Activated B cell treated with CpG ODN at 0.5 μM for 24 hours (primary cell): ENCODE data around the gene SYDE1. TPM values are rescaled to one million over a fixed set of nuclear protein-coding genes. Genes with fewer than 3 reads are reported as not detected.
A peak's percentile ranks its signal among the peaks of the same experiment; 100 is the strongest.

Experiments used
- ATAC-seq: fragments of 200-7000 bp; cut with Tn5 transposase; one replicate; pipeline ENCODE4 v1.10.0; 2021; ENCODE audit warnings: low read depth, mild to moderate bottlenecking, moderate library complexity
- CTCF ChIA-PET: fragments of 350-600 bp; sonication (Branson Sonifier 250); formaldehyde crosslinking; loops from one replicate; lab custom pipeline; 2021; ENCODE audit warnings: antibody characterized with exemption; lab: Charles Lee
- POLR2A ChIA-PET: fragments of 350-600 bp; sonication (Branson Sonifier 250); formaldehyde crosslinking; loops from one replicate; lab custom pipeline; 2021; ENCODE audit warnings: antibody characterized with exemption; lab: Charles Lee
- DNase-seq: peaks from one replicate; pipeline ENCODE4 v3.0.0; 2022
- H3K27ac Mint-ChIP-seq: one replicate; pipeline ENCODE4 v1.8.0; 2020; ENCODE audit warnings: mixed read lengths
- H3K27me3 Mint-ChIP-seq: one replicate; pipeline ENCODE4 v1.8.0; 2021; ENCODE audit warnings: mixed read lengths
- H3K36me3 Mint-ChIP-seq: one replicate; pipeline ENCODE4 v1.8.0; 2021; ENCODE audit warnings: low read depth, mixed read lengths
- H3K4me1 Mint-ChIP-seq: one replicate; pipeline ENCODE4 v1.8.0; 2021; ENCODE audit warnings: mixed read lengths
- H3K4me3 Mint-ChIP-seq: one replicate; pipeline ENCODE4 v1.8.0; 2020; ENCODE audit warnings: mild to moderate bottlenecking, mixed read lengths
- H3K9me3 Mint-ChIP-seq: one replicate; pipeline ENCODE4 v1.8.0; 2020; ENCODE audit warnings: mixed read lengths
- CTCF ChIP-seq: fragments of 200-600 bp; IDR thresholded peaks from one replicate; pipeline ENCODE4 v1.8.0; 2022; ENCODE audit warnings: antibody characterized with exemption, mild to moderate bottlenecking
- intact Hi-C: fragments of 100-400 bp; cut with micrococcal nuclease; formaldehyde crosslinking; loops from one replicate; pipeline ENCODE4 v1.15.1; 2024
- total RNA-seq: library from RNA; stranded (reverse); gene quantifications from 2 replicates; pipeline ENCODE4 v1.2.3, GENCODE V29; 2022

Gene SYDE1
- total RNA-seq, 1 donor from 2014 or later: not detected

GRCh38 chr19:15123031-15123890 is 16.1 kb downstream of the SYDE1 start:
- no peak for DNase-seq
- ATAC-seq: no peak
- H3K4me1 Mint-ChIP-seq: peaks cover 17% of the 10 kb centered on the region
- no peak overlapping the region for H3K4me3 Mint-ChIP-seq
- no peaks in the 10 kb centered on the region for H3K27me3 Mint-ChIP-seq
- POLR2A ChIA-PET: no interaction called here
- CTCF ChIA-PET: no interaction called here
- H3K9me3 Mint-ChIP-seq: no peaks in the 10 kb centered on the region
- peaks cover 43% of the 10 kb centered on the region for H3K36me3 Mint-ChIP-seq
- H3K27ac Mint-ChIP-seq: no peak overlapping the region
- TF ChIP-seq CTCF: no peak
- intact Hi-C loops: no loop called here

DNA sequence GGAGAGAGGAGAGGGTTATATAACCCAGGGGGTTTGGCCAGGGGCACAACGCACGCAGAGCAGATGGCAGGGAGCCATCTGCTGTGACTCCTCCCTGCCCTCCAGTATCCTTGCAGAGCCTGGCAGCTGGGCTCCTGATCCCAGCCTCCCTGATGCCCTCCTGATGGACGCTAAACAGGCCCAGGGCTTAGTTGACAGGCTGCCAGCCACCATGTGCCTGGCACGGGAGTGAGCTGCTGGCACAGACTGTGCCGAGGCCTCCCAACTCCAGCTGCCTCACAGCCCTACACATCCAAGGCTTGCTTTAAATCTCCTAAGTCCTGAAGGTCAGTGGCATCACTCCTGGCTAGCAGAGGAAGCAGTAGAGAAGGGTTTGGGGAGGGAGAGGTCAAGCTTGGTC is 16.7 kb downstream of the SYDE1 start:
- intact Hi-C loops: no loop called here
- ChIA-PET POLR2A (no interaction called here), CTCF (no interaction called here)
- H3K9me3 Mint-ChIP-seq: no peaks in the 10 kb centered on the region
- DNase-seq (no peak), ATAC-seq (no peak)
- TF ChIP-seq CTCF: no peak
- H3K4me3 Mint-ChIP-seq: peak overlapping the region; percentile 95
- no peaks in the 10 kb centered on the region for H3K27me3 Mint-ChIP-seq
- H3K36me3 Mint-ChIP-seq: peaks cover 37% of the 10 kb centered on the region
- H3K27ac Mint-ChIP-seq: no peak overlapping the region
- H3K4me1 Mint-ChIP-seq: peaks cover 17% of the 10 kb centered on the region

GRCh38 chr19:15124572-15125231 is 17.5 kb downstream of the SYDE1 start:
- no peak for TF ChIP-seq CTCF
- Mint-ChIP-seq H3K9me3 (no peaks in the 10 kb centered on the region), H3K4me1 (peaks cover 17% of the 10 kb centered on the region), H3K27ac (peak overlapping the region; percentile 91), H3K36me3 (peaks cover 30% of the 10 kb centered on the region), H3K27me3 (peaks cover 4% of the 10 kb centered on the region), H3K4me3 (peak overlapping the region; percentile 95)
- intact Hi-C loops: loop anchor here (1.0 kb wide), 6 partner anchors 99 to 987 kb away; partner anchors contain the start of genes AKAP8 and RAB8A
- ATAC-seq (no peak), DNase-seq (no peak)
- CTCF ChIA-PET: no interaction called here
- POLR2A ChIA-PET: interaction anchor here (0.5 to 1.4 kb wide), 3 partner anchors 9 to 692 kb away, joined by 3 to 11 read pairs (median 3); no protein-coding TSS in a partner anchor

DNA sequence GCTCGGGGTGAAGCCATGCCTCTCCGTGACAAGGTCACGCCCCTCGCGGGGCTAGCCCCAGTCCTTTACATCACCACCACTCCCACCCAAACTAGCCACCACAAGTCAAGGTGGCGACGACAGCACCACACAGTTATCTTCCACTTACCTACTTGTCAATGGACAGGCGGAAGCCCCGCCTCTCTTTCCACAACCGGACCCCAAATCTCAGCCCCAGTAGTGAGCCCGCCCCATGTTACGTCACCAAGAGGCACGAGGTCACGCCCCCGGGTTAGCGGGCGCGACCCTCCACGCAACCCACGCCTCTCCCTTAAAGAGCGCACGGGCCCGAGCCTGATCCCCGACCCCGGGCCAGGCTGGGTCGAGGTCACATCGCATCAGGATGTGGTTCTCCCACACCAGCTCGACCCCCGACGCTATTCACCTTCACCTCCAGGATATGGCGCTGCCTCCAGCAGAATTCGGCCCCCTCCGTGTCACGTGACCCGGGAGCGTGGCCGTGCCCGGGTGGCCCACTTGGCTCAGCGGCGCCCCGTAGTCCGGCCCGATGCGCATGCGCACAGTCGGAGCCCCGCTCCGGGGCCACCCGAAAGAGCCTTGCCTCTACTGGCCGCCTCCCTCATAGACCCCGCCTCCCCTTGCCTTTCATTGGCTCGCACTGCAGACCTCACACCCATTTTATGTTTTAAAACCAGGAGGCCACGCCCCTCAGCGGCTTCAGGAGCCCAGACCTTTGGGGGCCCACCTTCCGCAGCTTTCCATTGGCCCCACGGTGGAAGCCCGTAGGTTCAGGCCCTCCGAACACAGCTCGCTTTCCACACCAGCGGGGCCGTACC is 18.2 kb downstream of the SYDE1 start:
- DNase-seq (peak; percentile 96), ATAC-seq (peak; percentile 88)
- peaks cover 25% of the 10 kb centered on the region for H3K36me3 Mint-ChIP-seq
- H3K27me3 Mint-ChIP-seq: peaks cover 4% of the 10 kb centered on the region
- intact Hi-C loops: loop anchor here (1.0 kb wide), 6 partner anchors 98 to 986 kb away; partner anchors contain the start of genes AKAP8 and RAB8A
- H3K4me1 Mint-ChIP-seq: peaks cover 17% of the 10 kb centered on the region
- H3K9me3 Mint-ChIP-seq: no peaks in the 10 kb centered on the region
- peak overlapping the region; percentile 91 for H3K27ac Mint-ChIP-seq
- ChIA-PET POLR2A (interaction anchor here (1.0 to 1.5 kb wide), 3 partner anchors 26 to 293 kb away, joined by 3 read pairs; no protein-coding TSS in a partner anchor), CTCF (interaction anchor here (1.3 kb wide), 1 partner anchor 24 kb away, joined by 3 read pairs; no protein-coding TSS in a partner anchor)
- peak overlapping the region; percentile 95 for H3K4me3 Mint-ChIP-seq
- TF ChIP-seq CTCF: no peak
